Stimulated activated CD8-positive, alpha-beta memory T cell treated with anti-CD3 and anti-CD28 coated beads, Interleukin-15, amount 100 ng/mL, for 48 hours (primary cell): ENCODE measurements around the gene FHIT.

Experiments
- DNase-seq, 2 donors: peaks; one replicate each; pipeline ENCODE4 v3.0.0-alpha.2; 2020; ENCODE audit warnings: low read depth in 2 of 2

FHIT gene

DNA sequence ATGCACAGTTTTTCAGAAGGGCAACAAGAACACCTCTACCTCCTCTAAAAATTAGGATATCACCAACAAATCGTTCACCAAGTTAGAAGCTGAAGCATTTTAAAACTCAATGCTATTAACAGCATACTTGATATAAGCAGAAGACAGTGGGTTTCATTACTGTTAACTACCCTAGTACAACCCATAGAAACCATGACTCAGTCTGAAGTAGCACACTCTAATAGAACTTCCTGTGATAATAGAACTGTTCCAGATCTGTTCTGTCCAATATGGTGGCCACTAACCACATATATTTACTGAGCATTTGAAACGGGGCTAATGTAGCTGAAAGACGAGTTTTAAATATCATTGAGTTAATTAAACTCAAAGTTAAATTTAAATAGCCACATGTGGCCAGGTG, 1075.6 kb downstream of the FHIT start:
- DNase-seq: no peak

DNA sequence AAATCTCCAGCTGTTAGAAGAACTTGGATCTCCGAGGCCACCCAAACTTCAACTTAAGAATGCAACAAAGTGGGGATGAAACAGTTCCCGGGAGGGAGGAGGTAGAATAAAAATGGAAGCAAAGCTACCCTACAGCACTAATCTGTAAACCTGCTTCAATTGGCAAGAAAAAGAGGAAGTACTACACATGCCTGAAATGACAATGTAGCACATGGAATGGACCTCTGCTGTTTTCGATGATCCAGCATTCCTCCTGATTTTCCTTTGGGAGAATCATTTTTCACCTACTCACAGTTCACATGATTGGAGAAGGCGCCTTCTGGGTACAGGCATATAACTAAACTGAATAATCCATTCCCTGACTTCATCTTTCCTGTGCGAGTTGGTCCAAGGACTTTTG, 1081.5 kb downstream of the FHIT start:
- no peak for DNase-seq

DNA sequence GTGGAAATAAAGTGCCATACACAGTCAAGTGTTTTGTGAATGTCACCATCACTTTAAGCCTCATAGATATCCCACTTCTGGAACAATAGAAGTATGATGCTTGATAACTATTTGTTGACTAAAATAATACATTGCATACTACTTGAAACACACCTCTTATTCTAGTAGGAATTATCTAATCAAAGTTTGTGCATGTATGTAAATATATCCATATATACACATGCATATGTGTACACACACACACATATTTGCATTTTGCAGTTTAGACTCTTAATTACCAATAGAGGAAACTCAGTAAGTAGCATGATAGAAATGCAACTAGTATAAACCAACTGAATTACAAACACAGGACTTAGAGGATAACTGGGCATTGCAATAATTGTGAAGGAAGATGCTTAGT, 1084.1 kb downstream of the FHIT start:
- no peak for DNase-seq

DNA sequence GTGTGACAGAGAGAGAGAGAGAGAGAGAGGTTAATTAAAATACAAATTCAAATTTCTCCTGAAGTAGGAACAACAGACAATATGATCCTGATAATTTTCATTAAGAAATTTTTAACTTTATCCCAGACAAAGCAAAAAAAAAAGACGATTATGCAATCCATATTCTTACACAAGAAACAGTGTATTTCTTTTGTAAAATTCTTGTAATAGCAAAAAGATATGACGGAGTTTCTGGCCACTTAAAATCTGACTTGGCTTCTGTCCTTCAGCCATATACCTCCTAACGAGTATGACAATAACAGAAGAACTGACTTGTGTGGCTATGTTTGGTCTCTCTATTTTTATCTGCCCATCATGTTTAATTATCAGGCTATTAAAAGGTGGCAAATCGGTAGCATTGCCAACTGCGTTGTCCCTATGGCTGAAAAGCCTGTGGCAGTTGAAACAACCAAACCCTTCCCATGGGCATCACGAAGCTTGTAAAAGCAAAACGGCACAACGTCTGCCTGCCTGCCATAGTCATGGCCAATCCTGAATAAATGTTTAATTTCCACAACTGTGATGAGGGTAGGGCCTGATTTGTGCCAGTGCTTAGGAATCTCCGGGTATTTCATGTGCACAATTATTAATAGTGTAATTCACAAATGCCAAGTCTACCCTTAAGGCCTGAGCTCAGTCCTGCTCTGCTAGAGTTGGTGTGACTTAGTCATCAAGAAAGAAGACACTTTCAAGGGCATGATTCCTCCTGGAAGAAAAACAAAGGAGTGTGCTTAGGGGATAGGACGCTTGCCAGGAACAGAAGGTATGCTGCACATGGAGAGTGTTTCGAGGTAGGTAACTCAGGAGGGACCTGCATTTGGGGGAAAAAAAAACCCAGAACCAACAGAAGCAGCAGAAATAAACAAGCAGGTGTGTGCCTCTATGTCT, 1090.2 kb downstream of the FHIT start:
- no peak for DNase-seq

DNA sequence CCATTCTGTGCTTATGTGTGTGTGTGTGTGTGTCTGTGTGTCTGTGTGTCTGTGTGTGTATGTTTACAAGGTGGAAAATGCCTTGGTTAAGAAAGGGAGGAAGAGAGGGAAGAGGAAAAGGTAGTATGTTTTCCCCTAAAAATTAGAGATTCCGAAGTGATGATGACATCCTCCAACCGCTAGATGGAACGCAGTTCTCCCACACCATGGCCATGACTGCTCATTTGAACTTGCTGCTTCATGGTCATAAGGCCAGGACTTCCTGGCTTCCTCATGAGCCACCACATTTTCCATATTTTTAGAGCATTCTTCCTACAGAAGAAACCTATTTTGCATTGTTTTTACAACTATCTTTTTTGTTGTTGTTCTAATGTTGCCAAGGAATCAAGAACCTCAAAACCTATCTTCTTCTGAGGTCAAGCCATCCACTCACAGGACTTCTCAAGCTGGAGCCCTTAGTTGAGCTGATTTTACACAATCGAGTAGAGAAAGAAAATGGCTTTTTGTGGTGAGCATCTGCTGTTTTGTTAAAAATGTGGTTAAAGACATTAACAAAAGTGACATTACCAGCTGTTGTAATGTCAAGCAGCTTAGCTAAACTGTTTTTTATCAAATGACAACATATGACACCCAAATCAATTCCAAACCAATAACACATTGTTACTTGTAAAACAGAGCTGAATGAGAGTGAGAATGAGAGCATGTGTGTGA, 1091.0 kb downstream of the FHIT start:
- DNase-seq: no peak

DNA sequence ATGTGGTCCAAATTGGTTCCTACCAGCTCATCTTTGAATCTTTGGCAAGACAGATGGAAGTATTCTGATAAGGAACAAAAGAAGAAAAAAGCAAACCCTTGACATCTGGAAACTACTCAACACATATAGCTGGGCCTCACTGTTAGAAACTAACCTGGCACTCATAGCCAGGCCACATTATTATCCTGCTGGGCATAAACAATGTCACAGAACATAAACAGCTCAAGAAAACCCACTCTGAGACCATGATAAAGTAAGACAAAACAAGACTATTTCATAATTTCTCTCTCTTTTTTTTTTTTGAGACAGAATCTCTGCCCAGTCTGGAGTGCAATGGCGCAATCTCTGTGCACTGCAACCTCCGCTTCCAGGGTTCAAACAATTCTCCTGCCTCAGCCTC, 1093.2 kb downstream of the FHIT start:
- DNase-seq: no peak

DNA sequence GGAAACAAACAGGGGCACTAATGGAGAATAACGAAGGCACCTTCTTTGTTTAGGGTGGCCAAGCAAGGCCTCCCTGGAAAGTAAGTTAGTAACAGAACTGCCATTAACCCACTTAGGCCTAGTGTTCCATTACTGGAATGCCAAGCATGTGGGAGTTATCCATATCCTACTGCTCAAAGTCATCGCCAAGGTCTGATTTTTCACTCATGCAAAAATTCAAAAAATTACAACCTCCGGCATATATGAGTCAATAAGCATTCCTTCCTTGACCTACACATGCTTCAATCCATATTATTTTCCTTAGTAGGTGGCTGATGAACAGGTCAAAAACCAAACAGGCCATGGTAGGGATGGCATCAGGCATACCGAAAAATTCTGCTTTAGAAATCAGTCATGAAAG, 1097.2 kb downstream of the FHIT start:
- DNase-seq: no peak

DNA sequence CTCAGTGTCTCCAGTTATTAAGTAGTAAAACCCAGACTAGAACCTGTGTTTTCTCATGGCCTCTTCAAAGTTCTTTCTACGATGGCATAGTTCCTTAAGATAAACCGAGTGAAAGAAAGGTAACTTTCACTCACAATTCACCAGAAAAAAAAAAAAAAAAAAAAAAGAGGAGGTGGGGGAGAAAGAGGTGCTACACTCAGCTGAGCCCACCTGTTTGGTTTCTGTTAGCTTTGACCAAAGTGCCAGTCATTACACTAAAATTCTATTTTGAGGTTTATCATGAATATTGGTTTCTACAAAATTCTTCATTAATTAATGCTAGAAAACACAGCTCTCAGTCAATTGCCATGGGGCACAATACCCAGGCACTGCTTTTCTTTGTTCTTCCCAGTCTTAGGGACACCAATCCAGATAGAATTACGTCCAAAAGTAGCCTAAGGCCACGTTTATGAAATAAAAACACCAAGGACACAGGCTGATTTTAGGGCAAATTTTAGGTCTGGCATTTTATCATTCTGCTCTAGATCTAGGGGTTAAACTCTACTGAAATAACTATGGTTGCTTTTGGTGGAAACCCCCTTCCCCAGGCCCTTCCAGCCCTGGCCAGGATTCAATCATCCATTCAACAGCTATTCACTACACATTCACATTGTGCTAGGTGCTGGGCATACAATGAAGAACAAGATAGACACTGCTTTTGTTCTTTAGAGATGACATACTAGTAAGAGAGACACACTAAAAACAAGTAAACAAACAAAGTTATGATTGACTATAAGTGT, 1097.8 kb downstream of the FHIT start:
- DNase-seq: no peak

DNA sequence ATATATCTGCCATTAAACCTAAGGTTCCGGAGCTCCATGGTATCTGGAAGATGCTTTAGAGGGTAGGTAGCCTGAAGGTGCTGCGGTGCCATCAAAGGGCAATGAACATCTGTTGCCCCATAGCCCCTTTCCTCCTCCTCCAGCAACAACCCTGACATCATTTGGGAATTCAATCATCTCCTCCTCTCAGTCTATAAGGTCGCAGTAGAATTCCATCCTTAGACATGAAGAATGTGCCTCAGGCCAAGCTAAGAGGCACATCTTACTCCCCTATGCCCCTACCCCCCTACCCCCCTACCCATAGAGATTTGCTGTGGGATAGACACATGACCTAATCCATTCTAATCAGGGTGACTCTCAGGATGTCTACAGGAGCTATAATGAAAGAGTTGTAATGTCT, 1101.8 kb downstream of the FHIT start:
- no peak for DNase-seq

DNA sequence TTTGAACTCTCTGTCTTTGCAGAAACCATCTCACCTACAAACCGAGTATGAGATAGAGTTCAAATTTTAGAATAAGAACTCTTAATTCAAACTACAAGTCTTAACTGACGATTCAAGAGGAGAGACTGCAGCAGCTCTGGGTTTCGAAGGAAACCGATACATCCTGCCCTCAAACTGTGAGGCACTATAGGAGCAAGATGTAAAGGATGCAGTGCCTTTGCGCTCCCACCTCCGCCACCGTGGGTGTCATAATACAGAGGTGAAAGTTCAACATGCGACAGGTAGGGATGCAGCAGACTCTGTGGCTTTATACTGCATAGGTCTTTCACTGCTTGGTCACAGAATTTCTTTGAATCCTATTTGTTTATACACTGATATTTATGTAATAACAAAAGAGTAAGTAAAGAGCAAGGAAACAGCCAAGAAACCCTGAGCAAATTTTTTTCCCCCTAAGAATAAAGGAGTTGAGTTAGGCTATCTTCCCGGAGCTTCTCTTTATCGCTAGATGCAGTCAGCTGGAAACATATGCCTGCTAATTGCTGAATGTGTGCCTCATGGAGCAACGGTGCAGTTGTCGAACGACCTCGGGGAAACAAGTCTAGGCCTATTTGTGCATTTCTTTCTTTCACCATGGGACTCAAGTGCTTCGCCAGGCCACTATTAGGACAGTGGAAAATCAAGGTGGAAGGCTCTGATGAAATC, 1103.9 kb downstream of the FHIT start:
- no peak for DNase-seq

DNA sequence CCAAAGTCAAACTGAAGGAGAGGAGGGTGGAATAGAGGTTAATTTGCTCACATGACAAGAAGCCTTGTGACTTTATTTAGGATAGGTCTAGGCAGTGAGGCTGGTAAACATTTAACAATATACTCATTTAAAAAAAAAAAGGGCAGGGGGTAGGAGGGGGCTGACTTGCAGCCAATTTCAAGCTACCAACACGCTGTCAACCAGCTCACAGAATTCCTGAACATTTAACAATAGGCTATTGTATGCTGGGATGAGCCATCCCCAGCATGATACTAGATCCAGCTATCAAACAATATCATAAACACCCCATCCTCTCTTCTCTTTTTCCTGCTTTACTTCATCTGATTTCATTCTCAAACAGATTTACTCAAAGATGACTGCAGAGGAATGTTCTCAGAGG, 1105.1 kb downstream of the FHIT start:
- no peak for DNase-seq

DNA sequence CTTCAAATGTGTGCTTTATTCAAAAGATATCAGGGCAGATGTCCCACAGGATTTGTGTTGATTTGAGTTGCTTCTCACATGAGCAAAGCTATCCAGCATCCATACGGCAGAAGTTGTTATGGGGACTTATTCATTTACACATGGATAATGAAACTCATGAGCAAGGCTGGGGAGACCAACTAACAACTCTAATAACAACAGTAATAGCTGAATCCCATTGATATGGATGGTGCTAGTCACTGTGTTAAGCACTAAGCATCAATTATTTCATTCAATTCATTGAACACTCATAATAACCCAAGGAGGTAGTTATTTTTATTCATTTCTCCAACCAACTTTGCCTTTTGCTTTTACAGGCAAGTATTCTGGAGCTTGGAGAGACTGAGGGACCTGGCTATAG, 1107.2 kb downstream of the FHIT start:
- DNase-seq: no peak

DNA sequence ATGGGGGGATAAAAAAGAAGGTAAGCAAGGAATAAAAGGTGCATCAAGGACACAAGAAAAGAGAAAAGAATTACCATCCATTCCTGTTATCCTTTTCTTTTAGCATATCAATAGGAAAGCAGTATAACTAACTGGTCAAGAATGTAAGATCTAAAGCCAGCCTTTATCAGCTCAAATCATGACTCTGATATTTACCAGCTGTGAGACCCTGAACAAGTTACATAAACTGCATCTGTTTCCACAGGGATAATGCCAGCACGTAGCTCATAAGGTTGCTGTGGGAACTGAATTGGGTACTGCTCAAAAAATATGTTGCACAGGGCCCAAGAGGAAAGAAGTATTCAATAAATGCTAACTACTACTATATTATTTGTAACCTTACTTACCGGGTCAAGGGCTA, 1109.2 kb downstream of the FHIT start:
- no peak for DNase-seq

DNA sequence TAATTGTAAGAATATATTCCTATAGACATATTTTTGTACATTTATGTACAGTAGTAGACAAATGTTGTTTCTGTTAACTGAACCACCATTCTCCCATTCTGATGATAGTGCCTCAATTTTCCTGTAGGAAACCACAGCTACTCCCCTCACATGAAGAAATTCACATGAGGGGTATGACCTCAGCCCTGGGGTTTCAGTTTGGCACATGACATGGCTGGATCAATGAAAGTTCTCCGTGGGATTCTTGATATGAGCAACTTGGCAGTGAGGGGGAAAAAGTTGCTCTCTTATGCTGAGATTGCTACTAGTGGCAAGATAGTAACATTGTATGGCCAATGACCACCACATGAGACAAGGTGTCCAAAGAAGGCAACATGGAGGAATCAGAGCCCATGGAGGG, 1111.1 kb downstream of the FHIT start:
- DNase-seq: no peak

DNA sequence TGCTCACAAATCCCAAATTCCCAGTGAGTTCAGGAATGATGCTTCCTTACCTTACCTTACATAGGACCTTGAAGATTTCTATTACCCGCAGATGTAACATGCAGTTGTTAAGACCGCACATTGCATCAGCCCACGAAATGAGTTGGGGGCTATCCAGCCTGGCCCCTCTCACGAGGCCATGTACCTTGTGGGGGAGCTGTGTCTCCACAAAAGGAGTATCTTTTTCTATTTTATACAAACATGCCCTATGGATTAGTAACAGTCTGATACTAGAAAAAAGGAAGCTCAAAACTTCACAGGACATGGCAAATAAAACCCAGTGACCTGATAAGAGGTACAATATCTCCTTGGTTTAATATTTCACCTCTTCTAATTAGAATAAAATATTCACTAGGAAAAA, 1114.7 kb downstream of the FHIT start:
- DNase-seq: no peak

DNA sequence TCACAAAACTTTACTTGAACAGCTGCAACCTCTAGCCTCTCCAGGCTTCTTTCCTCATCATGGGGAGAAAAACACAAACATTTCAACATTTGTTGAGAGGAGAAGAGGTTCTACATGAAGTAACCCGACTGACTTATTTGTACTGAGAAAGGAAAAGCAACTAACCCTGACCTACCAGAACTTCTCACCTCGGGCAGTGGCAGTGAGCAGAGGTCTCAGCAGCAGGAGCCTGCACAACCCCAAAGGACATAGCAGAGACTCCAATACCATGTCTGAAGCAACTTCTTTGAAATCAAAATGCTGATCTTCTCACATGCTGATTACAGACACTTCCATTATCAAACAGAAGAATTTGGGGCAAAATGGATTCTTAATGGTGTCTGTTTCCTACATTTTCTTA, 1115.8 kb downstream of the FHIT start:
- no peak for DNase-seq

DNA sequence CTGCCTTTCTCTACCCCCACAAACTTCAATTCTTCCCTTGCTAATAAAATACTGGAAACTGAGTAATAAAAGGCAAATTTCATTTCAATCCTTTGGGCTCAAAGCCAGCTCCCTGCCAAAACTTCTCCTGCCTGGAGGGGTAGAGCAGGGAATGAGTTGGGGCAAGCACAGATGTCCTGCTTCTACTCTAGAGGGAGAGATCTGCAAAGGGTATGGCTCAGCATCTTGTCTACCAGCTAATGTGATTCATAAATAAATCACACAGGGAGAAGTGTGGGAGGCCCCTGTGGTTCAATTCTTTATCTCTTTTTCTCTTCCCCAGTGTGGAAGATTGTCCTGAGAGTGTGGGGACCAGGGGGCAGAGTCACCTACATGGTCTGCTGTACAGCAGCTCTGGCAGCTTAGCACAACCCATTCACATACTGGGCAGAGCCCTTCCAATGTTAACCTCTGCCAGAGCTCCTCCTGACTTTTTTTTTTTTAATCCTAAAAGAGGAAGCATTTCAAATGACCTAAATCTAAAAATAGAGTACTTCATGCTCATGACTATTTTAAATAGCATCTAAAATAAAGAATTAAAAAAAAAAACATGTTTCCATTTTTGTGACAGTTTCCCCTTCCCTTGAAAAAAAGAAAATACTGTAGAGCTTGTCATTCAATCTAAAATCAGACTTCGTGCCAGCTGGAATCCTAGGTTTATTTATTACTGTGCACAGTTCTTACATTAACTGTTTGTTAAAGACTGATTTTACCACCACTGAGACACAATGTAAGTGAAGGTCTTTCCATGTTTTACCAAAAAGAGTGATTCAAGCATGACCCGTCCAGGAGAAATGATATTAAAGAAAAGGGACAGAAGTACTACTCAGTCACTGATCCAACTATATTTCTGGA, 1117.7 kb downstream of the FHIT start:
- no peak for DNase-seq

DNA sequence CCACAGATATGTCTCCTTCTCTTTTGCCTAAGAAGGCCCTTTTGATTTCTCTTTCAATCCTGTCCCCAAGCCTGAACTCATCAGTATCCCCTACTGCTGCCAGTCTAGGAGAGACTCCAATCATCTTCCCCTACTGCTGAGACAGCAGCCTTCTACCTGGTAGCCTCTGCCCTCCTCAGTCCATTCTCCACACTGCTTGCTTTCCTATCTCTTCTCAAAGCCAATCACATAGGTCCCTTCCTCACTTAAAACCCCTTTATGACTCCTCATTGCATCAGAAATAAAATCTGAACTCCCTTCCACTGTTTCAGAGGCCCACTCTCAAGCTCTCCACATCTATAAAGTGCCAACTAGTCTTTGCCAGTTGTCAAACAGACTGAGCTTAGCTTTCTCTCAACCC, 1119.6 kb downstream of the FHIT start:
- DNase-seq: no peak

DNA sequence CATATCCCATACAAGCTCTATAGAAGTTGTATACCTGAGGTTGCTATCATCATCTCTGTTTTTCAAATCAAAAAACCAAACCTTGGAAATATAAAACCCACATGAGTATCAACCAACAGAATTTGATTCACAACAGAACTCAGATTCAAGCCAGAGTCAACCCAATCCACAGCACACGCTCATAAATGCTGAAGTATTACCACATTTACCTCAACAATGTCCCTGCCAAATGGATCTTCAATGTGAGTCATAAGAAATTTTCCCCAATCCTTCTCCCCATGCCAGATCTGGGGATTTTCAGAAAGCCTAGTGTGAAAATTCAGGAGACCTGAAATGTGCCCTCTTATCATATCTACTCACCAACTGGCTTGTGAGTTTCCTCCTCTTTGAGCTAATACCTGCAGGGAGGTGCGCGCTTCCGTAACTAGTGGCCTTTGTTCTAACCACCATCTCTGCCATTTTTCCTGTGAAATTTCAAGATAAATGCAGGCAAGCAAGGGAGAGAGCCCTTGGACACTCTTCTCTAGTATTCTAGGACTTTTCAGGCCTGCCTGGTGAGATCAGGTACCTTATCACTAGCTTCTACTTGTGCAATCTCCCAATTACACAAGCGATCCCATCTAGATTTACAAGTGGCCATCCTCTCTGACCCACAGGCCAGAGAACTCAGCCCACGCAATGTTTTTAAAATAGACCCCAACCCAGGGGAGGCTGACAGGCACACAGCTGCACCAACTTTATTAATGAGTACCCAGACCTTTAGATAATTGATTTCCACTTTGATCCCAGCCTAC, 1124.5 kb downstream of the FHIT start:
- no peak for DNase-seq

DNA sequence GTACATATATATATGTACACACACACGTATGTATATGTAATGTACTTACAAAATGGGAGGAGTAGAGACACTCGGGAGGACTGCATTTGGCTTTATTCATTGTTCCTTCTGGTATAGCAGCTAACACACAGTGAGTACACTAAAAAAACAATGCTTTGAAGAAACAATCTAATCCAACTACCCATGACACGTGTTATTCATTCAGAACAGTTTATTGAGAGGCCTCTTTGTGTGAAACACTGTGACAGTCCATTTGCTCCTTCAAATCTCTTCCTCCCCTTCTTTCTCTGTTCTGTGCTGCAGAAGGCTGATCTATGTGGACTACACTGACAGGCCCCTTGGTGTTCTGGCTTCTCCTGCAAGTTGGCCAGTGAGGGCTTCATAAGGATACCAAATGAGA, 1125.6 kb downstream of the FHIT start:
- no peak for DNase-seq
